Measurements from ENCODE around the gene CBX4.
A peak's percentile ranks its signal among the peaks of the same experiment; 100 is the strongest.

The CBX4 gene

DNA sequence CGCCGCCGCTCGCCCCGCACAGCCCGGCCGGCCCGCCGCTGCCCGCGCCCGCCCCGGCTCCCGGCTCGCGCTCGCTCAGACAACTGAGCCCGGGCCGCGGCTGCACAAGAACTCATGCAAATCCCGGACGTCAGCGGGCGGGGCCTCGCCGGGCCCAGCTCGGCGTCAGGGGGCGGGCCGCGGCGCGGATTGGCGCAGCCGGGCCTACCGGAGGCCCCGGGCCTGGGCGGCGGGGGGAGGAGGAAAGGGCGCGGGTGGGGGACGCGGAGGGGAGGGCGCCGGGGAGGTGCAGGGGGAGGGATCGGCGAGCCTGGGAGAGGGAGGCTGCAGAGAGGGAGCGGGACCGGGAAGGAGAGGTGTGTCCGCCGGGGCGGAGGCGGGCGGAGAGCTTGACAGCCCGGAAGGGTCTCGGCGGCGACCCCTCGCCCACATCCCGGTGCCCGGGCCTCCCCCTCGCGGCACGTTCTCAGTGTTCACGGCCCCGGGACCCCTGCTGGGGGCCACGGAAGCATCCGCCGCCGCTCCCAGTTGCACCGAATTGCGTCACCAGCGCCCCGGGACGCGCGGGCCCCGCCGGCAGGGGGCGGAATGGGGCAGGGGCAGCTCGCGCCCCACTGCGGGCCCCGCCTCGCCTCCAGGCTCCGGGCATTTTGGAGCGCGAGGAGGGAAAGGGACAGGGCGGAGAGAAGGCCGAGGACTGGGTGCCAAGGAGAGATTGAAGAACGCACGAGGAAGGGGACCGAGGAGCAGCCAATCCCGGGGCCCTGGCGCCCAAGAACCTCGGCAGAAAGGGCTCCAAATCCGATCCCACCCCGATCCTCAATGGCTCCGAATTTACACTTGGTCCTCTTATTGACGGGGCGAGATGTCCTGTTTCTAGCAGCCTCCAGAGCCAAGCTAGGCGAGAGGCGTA, at the start of gene CBX4:
Gene CBX4, minus strand, starts transcription at position 85 of the 913 bp plus-strand sequence. CDS start 189 bp downstream, outside the sequence.
- peak; percentile 82 for DNase-seq

GRCh38 chr17:79888009-79888540, 48.8 kb upstream of the CBX4 start:
- DNase-seq = no peak

DNA sequence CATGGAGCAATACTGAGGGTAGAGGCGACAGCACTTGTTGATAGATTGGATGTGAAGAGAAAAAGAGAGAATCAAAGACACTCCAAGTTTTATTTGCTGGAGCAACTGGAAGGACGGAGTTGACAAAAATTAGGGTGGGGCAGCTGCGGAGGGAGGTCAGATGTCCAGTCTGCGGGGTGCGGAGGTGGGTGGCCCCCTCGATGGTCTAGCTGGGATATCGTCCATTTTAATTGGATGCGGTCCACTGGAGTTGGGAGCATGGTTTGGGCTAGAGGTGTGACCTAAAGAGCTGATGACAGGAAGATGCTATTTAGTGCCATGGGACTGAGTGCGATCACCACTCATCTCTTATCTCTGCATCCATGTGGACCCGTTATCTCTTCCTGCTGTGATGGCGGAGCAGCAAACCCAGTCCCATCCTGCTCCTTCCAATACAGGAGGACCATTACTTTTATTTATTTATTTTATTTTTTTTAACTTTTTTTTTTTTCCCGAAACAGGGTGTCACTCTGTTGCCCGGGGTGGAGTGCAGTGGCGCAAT, 48.3 kb upstream of the CBX4 start:
- DNase-seq = no peak

- no peak for DNase-seq
Measured at GRCh38 chr17:79883202-79883601, 44.0 kb upstream of the CBX4 start.

DNA sequence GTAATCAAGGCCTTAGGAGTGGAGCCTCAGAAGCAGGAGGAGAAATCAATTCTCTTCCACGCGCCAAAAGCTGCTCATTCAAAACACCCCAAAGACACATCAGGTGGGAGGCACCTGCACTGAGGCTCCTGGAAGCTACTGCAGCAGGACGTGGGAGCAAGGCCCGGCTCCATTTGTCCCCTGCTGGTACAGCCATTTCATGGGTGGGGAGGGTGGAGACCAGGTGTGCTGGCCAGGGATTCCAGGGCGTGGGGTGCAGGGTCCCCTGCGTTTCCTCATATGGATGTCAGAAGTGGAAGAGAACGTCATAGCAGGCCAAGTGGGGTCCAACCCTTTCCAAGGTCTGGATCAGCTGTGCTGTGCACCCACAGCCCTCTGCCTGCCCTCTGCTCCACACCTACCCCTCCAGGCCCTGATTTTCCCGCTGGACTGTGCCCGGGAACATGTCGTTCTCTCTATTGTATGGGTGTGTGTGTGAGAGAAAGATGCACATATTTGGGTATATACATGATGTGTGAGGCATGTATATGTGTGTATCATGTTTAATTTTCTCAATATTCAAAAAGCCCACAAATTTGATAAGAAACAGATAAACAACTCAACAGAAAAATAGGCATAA, 39.2 kb upstream of the CBX4 start:
- no peak for DNase-seq

- no peak for DNase-seq
Measured at GRCh38 chr17:79877041-79877440, 37.8 kb upstream of the CBX4 start.

DNA sequence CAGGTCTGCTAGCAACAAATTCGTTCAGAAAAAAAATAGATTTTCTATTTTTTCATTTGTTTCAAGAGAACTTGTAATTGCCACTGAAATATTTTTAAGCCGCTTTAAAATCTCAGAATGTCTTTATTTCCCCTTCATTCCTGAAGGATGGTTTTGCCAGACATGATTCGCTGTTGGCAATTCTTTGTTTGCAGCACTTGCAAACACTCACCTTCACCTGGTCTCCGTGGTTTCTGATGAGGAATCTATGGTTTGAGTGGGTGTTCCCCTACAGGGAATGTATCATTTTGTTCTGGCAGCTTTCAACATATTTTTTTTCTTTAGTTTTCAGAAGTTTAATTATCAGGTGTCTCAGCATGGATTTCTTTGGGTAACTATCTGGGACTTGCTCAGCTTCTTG, 36.3 kb upstream of the CBX4 start:
- no peak for DNase-seq

- peak; percentile 30 for DNase-seq
Measured at GRCh38 chr17:79874329-79874981, 35.2 kb upstream of the CBX4 start.

DNA sequence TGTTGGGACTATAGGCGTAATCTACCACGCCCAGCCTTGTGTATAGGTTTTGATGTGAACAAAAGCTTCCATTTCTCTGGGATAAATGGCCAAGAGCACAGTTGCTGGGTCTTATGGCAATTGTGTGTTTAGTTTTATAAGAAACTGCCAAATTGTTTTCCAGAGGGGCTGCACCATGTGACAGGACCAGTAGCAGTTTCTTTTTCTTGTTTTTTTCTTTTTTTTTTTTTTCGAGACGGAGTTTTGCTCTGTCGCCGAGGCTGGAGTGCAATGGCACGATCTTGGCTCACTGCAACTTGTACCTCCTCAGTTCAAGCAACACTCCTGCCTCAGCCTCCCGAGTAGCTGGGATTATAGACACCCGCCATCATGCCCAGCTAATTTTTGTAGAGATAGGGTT, 34.3 kb upstream of the CBX4 start:
- no peak for DNase-seq

- DNase-seq = no peak
Measured at GRCh38 chr17:79872762-79873161, 33.5 kb upstream of the CBX4 start.

GRCh38 chr17:79871131-79871530, 31.9 kb upstream of the CBX4 start:
- no peak for DNase-seq

DNA sequence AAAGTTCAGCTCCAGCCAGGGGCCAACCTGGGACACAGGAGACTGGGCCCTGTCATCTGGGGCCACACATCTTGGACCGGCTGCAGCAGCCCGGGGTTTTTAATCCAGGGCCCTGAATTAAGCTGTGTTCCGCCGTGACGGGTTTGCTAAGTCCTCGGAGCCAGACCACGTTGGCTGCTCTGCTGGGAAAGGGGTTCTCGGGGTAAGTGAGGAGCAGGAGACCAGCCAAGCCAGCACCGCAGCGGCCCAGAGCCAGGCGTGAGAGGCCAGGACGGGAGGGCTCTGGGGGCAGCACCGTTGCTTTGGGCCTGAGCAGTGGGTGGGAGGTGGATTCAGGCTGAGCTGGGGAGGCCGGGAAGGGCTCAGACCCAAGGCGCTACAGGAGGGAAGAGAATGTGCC, 31.3 kb upstream of the CBX4 start:
- no peak for DNase-seq

GRCh38 chr17:79866791-79867518, 27.7 kb upstream of the CBX4 start:
- no peak for DNase-seq

GRCh38 chr17:79865351-79866210, 26.3 kb upstream of the CBX4 start:
- no peak for DNase-seq

DNA sequence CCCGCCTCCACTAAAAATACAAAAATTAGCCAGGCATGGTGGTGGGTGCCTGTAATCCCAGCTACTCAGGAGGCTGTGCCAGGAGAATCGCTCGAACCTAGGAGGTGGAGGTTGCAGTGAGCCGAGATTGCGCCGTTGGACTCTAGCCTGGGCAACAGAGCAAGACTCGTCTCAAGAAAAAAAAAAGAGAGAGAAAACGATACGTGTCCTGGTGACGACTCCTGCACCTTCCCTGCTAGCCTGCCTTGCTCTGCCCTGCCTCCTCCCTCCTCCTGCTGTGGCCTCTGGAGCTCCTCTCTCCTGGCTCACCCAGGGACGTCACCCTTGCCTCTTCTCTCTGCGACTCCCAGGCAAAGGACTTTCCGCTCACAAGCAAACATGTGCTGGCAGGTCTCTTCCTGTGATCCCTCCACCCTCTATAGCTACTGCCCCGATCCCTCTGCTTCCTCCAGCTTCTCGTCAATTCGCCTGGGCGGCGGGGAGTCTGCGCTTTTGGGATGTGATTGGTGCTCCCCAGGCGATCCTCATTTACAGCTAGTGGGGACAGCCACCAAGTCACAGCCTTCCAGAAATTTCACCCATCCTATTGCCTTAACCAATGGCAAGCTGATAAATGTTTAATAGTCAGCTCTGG, 25.5 kb upstream of the CBX4 start:
- DNase-seq = no peak

DNA sequence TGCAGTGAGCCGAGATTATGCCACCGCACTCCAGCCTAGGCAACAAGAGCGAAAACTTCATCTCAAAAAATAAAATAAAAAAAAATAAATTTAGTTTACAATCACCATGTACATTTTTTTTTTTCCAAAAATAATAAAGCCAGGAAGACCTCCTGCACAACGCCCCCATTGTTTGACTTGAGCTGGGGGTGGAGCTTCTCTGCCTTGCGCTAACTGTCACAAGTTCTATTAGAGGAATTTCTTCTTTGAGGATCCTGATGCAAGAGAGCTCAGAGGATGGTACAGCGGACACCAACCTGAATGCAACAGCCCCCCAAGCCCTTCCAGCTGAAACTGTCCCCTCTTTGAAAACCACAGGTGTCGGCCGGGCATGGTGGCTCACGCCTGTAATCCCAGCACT, 24.9 kb upstream of the CBX4 start:
- DNase-seq = no peak

GRCh38 chr17:79862771-79863440, 23.7 kb upstream of the CBX4 start:
- DNase-seq = no peak

- no peak for DNase-seq
Measured at GRCh38 chr17:79862238-79862637, 23.0 kb upstream of the CBX4 start.

- DNase-seq = no peak
Measured at GRCh38 chr17:79861413-79862216, 22.4 kb upstream of the CBX4 start.
